ENCODE measurements around the gene TPSG1.
"Not testable (repeated sequence)": the region's sequence is repeated elsewhere in the genome, so short reads cannot be mapped to it uniquely, and the experiment has no call there.

- TF ChIP-seq CTCF, POLR2A (IDR thresholded peaks at IDR 0.05): not testable (repeated sequence)
These were observed 5.6 kb upstream of the TPSG1 start for GRCh38 chr16:1230471-1231212.
